SK-N-SH treated with all-trans-retinoic acid at 6 μM for 48 hours (cell line): ENCODE data around the gene ARL4D.

Source experiments
- ATAC-seq: fragments of 200-7000 bp; cut with Tn5 transposase; 3 replicates; pipeline ENCODE4 v1.9.1; 2020; ENCODE audit warnings: mild to moderate bottlenecking, moderate library complexity
- ARNTL ChIP-seq: fragments of 450-650 bp; formaldehyde crosslinking; IDR thresholded peaks from 2 replicates; pipeline ENCODE4 v1.5.0; 2020; ENCODE audit warnings: low read depth, mild to moderate bottlenecking, moderate library complexity, borderline replicate concordance
- BACH2 ChIP-seq: fragments of 250-450 bp; sonication (Bioruptor Pico); IDR thresholded peaks from 2 replicates; pipeline ENCODE4 v1.9.0; 2021; ENCODE audit warnings: mild to moderate bottlenecking, borderline replicate concordance
- CREB5 ChIP-seq: fragments of 250-450 bp; sonication (Bioruptor Pico); IDR thresholded peaks from 2 replicates; pipeline ENCODE4 v1.5.1; 2020; ENCODE audit warnings: low read depth, mild to moderate bottlenecking, moderate library complexity
- CSDC2 ChIP-seq: fragments of 250-450 bp; sonication (Bioruptor Pico); IDR thresholded peaks from 2 replicates; pipeline ENCODE4 v1.5.0; 2020; ENCODE audit warnings: mild to moderate bottlenecking, moderate library complexity
- CSRNP3 ChIP-seq: fragments of 250-450 bp; sonication (Bioruptor Pico); IDR thresholded peaks from 2 replicates; pipeline ENCODE4 v1.5.1; 2021; ENCODE audit warnings: mild to moderate bottlenecking, moderate library complexity
- ESRRG ChIP-seq: fragments of 250-450 bp; sonication (Bioruptor Pico); IDR thresholded peaks from 2 replicates; pipeline ENCODE4 v1.6.1; 2021; ENCODE audit warnings: mild to moderate bottlenecking
- GLIS3 ChIP-seq: fragments of 250-450 bp; sonication (Bioruptor Pico); IDR thresholded peaks from 2 replicates; pipeline ENCODE4 v1.5.0; 2020; ENCODE audit warnings: mild to moderate bottlenecking, moderate library complexity
- ISL1 ChIP-seq: fragments of 250-450 bp; sonication (Bioruptor Pico); IDR thresholded peaks from 2 replicates; pipeline ENCODE4 v2.1.2; 2022; ENCODE audit warnings: mild to moderate bottlenecking, moderate library complexity
- OSR1 ChIP-seq: fragments of 250-450 bp; sonication (Bioruptor Pico); IDR thresholded peaks from 2 replicates; pipeline ENCODE4 v1.8.0; 2022; ENCODE audit warnings: moderate library complexity, mild to moderate bottlenecking, inconsistent platforms
- PATZ1 ChIP-seq: fragments of 250-450 bp; sonication (Bioruptor Pico); IDR thresholded peaks from 2 replicates; pipeline ENCODE4 v1.8.0; 2020; ENCODE audit warnings: mild to moderate bottlenecking, moderate library complexity, borderline replicate concordance
- POU6F1 ChIP-seq: fragments of 250-450 bp; sonication (Bioruptor Pico); IDR thresholded peaks from 2 replicates; pipeline ENCODE4 v1.8.0; 2021; ENCODE audit warnings: low read depth, mild to moderate bottlenecking, moderate library complexity, borderline replicate concordance
- PPARA ChIP-seq: fragments of 250-450 bp; sonication (Bioruptor Pico); IDR thresholded peaks from 2 replicates; pipeline ENCODE4 v1.5.0; 2020; ENCODE audit warnings: mild to moderate bottlenecking, borderline replicate concordance
- RARB ChIP-seq: fragments of 250-450 bp; sonication (Bioruptor Pico); IDR thresholded peaks from 2 replicates; pipeline ENCODE4 v1.8.0; 2021; ENCODE audit warnings: mild to moderate bottlenecking, moderate library complexity
- SNAI2 ChIP-seq: fragments of 250-450 bp; sonication (Bioruptor Pico); IDR thresholded peaks from 2 replicates; pipeline ENCODE4 v1.5.0; 2020; ENCODE audit warnings: mild to moderate bottlenecking, moderate library complexity
- TCF4 ChIP-seq: fragments of 250-450 bp; sonication (Bioruptor Pico); IDR thresholded peaks from 2 replicates; pipeline ENCODE4 v1.8.0; 2021; ENCODE audit warnings: mild to moderate bottlenecking, moderate library complexity, borderline replicate concordance
- TOX ChIP-seq: fragments of 250-450 bp; sonication (Bioruptor Pico); IDR thresholded peaks from 2 replicates; pipeline ENCODE4 v1.8.0; 2021; ENCODE audit warnings: mild to moderate bottlenecking, moderate library complexity, borderline replicate concordance
- TSHZ2 ChIP-seq: fragments of 250-450 bp; sonication (Bioruptor Pico); IDR thresholded peaks from 2 replicates; pipeline ENCODE4 v1.5.0; 2020; ENCODE audit warnings: mild to moderate bottlenecking, moderate library complexity
- ZC3H10 ChIP-seq: fragments of 250-450 bp; sonication (Bioruptor Pico); IDR thresholded peaks from 2 replicates; pipeline ENCODE4 v1.5.1; 2021; ENCODE audit warnings: mild to moderate bottlenecking, moderate library complexity
- ZFP3 ChIP-seq: fragments of 250-450 bp; sonication (Bioruptor Pico); IDR thresholded peaks from 2 replicates; pipeline ENCODE4 v1.5.0; 2020; ENCODE audit warnings: mild to moderate bottlenecking, moderate library complexity
- ZFP30 ChIP-seq: fragments of 450-650 bp; formaldehyde crosslinking; IDR thresholded peaks from 2 replicates; pipeline ENCODE4 v1.5.0; 2022; ENCODE audit warnings: mild to moderate bottlenecking, moderate library complexity
- ZNF565 ChIP-seq: fragments of 450-650 bp; formaldehyde crosslinking; conservative IDR thresholded peaks from 2 replicates; pipeline ENCODE4 v1.5.0; 2020; ENCODE audit warnings: low read depth, mild to moderate bottlenecking, moderate library complexity
- ZNF70 ChIP-seq: fragments of 450-650 bp; formaldehyde crosslinking; IDR thresholded peaks from 2 replicates; pipeline ENCODE4 v1.5.0; 2020; ENCODE audit warnings: mild to moderate bottlenecking, moderate library complexity
- ZNF8 ChIP-seq: fragments of 450-650 bp; formaldehyde crosslinking; IDR thresholded peaks from 2 replicates; pipeline ENCODE4 v1.5.0; 2020; ENCODE audit warnings: mild to moderate bottlenecking, moderate library complexity

ARL4D gene

GRCh38 chr17:43443381-43443780 is 44.6 kb downstream of the ARL4D start (continued):
- no peak for TF ChIP-seq PPARA
- TF ChIP-seq TOX (CRISPR knock-in tag), result no peak
- TF ChIP-seq POU6F1, result no peak
- TF ChIP-seq, all 23 proteins: peak for 0

- TF ChIP-seq ZNF8 (CRISPR knock-in tag) (no peak), PATZ1 (CRISPR knock-in tag) (no peak), ZC3H10 (CRISPR knock-in tag) (no peak), PPARA (no peak), CSDC2 (no peak), CREB5 (CRISPR knock-in tag) (no peak), ZNF565 (CRISPR knock-in tag) (no peak), TSHZ2 (CRISPR knock-in tag) (no peak), RARB (CRISPR knock-in tag) (no peak), ESRRG (no peak)
- no peak for ATAC-seq
These were observed 45.6 kb downstream of the ARL4D start for GRCh38 chr17:43444223-43445008.

- no peak for ATAC-seq
- TF ChIP-seq RARB (CRISPR knock-in tag) (no peak), ZNF8 (CRISPR knock-in tag) (no peak), POU6F1 (no peak), TCF4 (CRISPR knock-in tag) (no peak), ISL1 (no peak), CSRNP3 (CRISPR knock-in tag) (no peak), ZFP3 (CRISPR knock-in tag) (no peak), ARNTL (no peak), OSR1 (no peak), PATZ1 (CRISPR knock-in tag) (no peak), ZC3H10 (CRISPR knock-in tag) (no peak), ZFP30 (CRISPR knock-in tag) (no peak), ZNF70 (CRISPR knock-in tag) (no peak), CSDC2 (no peak), BACH2 (CRISPR knock-in tag) (no peak), GLIS3 (CRISPR knock-in tag) (no peak), ESRRG (no peak), SNAI2 (CRISPR knock-in tag) (no peak), ZNF565 (CRISPR knock-in tag) (no peak), PPARA (no peak)
These were observed 46.3 kb downstream of the ARL4D start for GRCh38 chr17:43445009-43445589.
